ENCODE data around the gene ARRB1. TPM values are rescaled to one million over a fixed set of nuclear protein-coding genes. Genes with fewer than 3 reads are reported as not detected.

The ARRB1 gene
- total RNA-seq, 1 donor from 2014 or later = 38.0 TPM

GRCh38 chr11:75347781-75348566 is 3.5 kb downstream of the ARRB1 start:
- Mint-ChIP-seq H3K27ac (ENCODE audit: unreplicated experiment) (no peak overlapping the region), H3K36me3 (ENCODE audit: unreplicated experiment) (peaks cover 5% of the 10 kb centered on the region), H3K4me3 (ENCODE audit: unreplicated experiment) (no peak overlapping the region), H3K27me3 (ENCODE audit: unreplicated experiment) (peaks cover 12% of the 10 kb centered on the region), H3K9me3 (ENCODE audit: unreplicated experiment) (peaks cover 12% of the 10 kb centered on the region), H3K4me1 (ENCODE audit: low read depth, unreplicated experiment) (peaks cover 23% of the 10 kb centered on the region)
- TF ChIP-seq CTCF (IDR thresholded peaks at IDR 0.05; ENCODE audit: partially characterized antibody, unreplicated experiment) = no peak
- no peak for DNase-seq

- no peak for DNase-seq
- Mint-ChIP-seq H3K4me3 (ENCODE audit: unreplicated experiment) (no peak overlapping the region), H3K36me3 (ENCODE audit: unreplicated experiment) (peaks cover 5% of the 10 kb centered on the region), H3K27me3 (ENCODE audit: unreplicated experiment) (peaks cover 12% of the 10 kb centered on the region), H3K27ac (ENCODE audit: unreplicated experiment) (peak overlapping the region; percentile 23), H3K9me3 (ENCODE audit: unreplicated experiment) (peaks cover 13% of the 10 kb centered on the region), H3K4me1 (ENCODE audit: low read depth, unreplicated experiment) (peaks cover 26% of the 10 kb centered on the region)
- no peak for TF ChIP-seq CTCF (IDR thresholded peaks at IDR 0.05; ENCODE audit: partially characterized antibody, unreplicated experiment)
Measured at GRCh38 chr11:75346912-75347647, 4.4 kb downstream of the ARRB1 start.

GRCh38 chr11:75346296-75346695 is 5.2 kb downstream of the ARRB1 start:
- TF ChIP-seq CTCF (IDR thresholded peaks at IDR 0.05; ENCODE audit: partially characterized antibody, unreplicated experiment) = no peak
- Mint-ChIP-seq H3K27me3 (ENCODE audit: unreplicated experiment) (peaks cover 12% of the 10 kb centered on the region), H3K9me3 (ENCODE audit: unreplicated experiment) (peaks cover 13% of the 10 kb centered on the region), H3K27ac (ENCODE audit: unreplicated experiment) (no peak overlapping the region), H3K4me1 (ENCODE audit: low read depth, unreplicated experiment) (peaks cover 26% of the 10 kb centered on the region), H3K4me3 (ENCODE audit: unreplicated experiment) (no peak overlapping the region), H3K36me3 (ENCODE audit: unreplicated experiment) (peaks cover 5% of the 10 kb centered on the region)
- no peak for DNase-seq

DNA sequence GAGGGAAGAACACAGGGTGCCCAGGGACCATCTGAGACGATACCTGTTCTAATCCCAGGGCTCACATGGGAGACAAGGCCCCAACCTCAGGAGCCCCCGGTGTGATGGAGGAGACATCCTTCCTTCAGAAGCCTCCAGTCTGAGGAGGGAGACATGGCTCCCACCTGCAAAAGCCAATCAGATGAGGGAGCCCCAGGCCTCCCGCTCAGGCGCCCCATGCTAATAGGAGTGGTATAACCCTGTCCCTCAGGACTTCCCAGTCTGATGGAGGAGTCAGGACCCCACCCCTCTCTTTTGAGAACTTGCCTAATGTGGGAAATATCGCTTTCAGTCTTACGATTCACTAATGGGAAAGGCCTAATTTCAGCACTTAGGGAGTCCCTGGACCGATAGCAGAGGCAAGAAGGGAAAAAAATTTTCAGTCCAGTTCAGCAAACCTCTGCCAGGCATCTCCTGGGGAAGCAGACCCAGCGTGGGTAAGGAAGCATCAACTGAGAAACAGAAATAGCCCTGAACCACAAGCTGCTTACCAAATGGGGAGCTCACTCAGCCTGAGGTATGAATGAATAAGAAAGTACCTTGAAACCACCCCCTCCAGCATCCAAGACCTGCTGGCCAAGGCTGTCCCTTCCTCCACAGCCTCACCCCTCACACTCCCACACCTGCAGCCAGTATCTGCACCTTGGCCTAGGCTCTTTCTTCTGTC is 5.9 kb downstream of the ARRB1 start:
- no peak overlapping the region for H3K4me3 Mint-ChIP-seq (ENCODE audit: unreplicated experiment)
- peaks cover 24% of the 10 kb centered on the region for H3K4me1 Mint-ChIP-seq (ENCODE audit: low read depth, unreplicated experiment)
- H3K27ac Mint-ChIP-seq (ENCODE audit: unreplicated experiment) = no peak overlapping the region
- DNase-seq = no peak
- no peak for TF ChIP-seq CTCF (IDR thresholded peaks at IDR 0.05; ENCODE audit: partially characterized antibody, unreplicated experiment)
- H3K27me3 Mint-ChIP-seq (ENCODE audit: unreplicated experiment) = peaks cover 10% of the 10 kb centered on the region
- peaks cover 8% of the 10 kb centered on the region for H3K9me3 Mint-ChIP-seq (ENCODE audit: unreplicated experiment)
- peaks cover under 1% of the 10 kb centered on the region for H3K36me3 Mint-ChIP-seq (ENCODE audit: unreplicated experiment)

Measured in glutamatergic neuron (in vitro differentiated cells).